Activated CD4-positive, alpha-beta T cell treated with anti-CD3 and anti-CD28 coated beads, Interleukin-2, amount 50 U/mL, for 1 hour (primary cell): ENCODE measurements around the gene KPNA1.
"Not testable (repeated sequence)": the region's sequence is repeated elsewhere in the genome, so short reads cannot be mapped to it uniquely, and the experiment has no call there.

ENCODE experiments used
- DNase-seq: peaks from one replicate; pipeline ENCODE4 v3.0.0-alpha.2; 2020

The KPNA1 gene

DNA sequence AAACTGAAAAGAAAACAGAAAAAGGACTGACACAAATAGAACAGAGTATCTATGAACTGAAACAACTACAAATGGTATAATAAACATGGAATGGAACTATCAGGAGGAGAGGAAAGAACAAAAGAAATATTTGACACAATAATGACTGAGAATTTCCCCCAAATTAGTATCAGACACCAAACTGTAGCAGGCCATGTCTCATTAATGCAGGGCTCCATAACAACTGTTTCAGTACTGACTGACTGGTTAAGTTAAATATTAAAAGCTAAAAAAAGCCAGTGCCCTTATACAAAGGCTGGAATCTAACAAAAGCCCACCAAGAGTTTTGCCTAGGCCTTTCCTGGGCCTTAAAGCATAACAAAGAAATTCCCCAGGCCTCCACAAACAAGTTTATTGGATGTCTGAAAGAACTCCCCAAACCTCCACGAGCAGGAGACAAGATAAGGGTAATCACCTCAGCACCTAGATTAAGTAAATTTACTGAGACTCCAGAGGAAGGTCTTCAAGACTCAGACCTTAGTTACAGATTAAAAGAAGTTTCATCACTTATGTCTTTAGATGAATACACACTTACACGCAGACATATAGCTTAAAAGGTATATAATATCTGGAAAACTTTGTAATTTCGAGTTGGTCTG lies 45.7 kb downstream of the KPNA1 start:
- DNase-seq = no peak

DNA sequence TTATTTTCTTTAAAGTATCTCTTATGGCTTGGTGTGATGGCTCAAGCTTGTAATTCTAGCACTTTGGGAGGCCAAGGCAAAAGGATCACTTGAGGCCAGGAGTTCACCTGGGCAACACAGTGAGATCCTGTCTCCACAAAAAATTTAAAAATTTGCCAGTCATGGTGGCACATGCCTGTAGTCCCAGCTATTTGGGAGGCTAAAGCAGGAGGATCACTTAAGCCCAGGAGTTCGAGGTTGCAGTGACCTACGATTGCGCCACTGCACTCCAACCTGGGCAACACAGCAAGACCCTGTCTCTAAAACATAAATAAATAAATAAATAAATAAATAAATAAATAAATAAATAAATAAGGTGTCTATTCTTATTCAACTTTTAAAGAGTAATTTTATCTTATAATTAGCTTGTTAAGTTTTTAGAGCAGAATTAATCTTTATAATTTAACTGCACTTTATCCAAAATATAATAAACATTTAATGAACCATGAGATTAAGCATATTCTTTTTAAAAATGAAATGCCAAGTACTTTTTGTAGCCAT lies 48.0 kb downstream of the KPNA1 start:
- DNase-seq = no peak

DNA sequence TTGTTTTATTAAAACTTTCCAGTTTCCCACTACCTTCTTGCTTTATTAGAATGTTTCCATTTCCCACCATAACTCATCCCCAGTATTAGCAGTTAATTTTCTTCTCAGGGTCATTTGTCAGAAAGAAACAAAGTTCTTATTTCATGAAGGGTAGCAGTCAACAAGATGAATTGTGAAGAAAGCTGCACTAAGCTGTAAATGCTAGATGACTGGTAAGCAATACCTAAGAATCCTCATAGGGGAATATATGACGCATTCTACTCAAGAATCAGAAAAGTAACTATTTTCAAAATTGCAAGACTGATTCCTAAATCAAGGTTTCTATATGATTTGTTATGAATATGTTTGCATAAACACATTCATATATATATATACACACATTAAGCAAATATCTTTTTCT lies 50.1 kb downstream of the KPNA1 start:
- DNase-seq = no peak

DNA sequence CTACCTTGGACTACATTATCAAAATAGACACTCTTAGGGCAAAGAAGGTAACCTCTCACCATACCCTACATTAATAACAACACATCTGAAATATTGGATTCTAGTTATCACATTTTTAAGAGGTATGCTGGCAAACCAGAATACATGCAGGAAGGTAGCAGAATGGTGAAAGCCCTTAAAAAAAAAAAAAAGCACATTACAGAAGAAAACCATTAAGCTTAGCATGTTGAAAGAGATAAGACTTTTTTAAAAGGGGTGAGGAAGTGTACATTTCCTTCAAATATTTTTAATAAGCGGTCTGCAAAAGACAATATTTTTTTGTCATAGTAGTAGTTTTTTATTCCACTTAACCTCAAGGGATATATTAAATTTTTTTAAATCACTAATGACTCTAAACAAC lies 52.3 kb downstream of the KPNA1 start:
- no peak for DNase-seq

DNA sequence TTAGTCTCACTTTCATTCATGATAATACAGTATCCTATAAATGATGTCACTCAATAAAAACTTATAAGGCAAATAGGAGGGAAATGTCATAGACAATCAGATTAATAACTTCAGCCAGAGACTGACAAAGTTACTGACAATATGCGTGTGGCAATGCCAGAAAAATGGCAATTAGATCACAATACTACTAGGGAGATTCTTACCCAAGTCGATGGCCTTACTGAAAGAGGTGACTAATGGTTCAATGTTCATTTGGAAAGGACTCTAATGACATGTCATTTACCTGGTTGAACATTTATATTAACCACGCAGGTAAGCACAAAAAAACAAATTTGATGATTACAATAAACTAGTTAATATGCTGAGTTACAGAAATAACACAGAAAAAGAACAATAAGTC lies 52.9 kb downstream of the KPNA1 start:
- no peak for DNase-seq

DNA sequence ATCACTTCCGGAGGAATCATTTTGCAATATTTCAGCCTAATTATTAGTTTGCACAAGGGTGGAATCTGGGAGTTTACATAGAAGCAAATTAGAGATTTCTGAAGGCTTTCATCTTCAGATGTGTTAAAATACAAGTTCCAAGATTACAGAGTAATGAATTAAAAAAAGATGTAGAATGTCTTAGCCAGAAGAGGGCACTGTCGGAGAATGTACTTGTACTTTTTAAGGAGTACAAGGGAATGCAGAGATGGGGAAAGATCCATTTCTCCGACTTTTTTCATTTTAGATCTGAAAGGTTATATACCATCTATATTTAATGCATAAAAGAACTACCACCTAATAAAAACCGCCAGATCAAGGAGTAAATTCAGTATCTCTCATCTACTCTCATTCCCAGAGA lies 55.7 kb downstream of the KPNA1 start:
- no peak for DNase-seq

DNA sequence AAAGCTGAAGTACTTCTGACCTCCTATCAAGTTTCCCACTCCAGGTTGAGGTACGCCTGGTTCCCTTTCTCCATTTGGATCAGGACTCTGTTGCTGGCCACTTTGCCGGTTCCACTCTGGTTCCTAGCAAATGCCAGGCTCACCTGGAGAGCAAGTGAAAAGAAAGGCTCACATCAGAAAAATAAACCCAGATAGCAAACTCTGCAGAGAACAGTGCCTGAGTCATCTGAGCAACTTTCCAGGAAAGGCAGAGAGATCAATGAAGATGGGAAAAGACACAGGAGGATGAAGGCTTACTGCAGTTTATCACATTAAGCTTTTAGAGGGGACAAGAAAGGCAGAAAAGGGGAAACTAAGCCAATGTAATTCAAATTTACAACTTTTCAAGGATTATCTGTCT lies 57.0 kb downstream of the KPNA1 start:
- no peak for DNase-seq

DNA sequence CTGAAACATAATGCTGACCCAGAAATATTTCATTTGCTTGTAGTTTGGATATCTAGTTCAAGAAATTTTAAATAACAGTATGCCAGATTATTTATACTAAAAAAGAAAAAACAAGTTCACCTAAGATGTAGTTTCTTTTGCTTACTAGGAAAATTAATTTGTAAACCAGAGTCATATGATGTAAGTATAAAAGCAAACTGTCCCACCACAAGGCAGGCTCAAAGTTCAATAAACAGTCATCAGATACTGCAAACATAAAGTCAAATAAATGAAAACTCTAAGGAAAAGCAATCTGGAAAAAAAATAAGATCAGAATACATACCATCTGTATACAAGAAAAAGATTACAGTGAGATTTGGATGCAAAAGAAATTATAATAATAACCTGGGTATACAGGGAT lies 58.7 kb downstream of the KPNA1 start:
- no peak for DNase-seq

DNA sequence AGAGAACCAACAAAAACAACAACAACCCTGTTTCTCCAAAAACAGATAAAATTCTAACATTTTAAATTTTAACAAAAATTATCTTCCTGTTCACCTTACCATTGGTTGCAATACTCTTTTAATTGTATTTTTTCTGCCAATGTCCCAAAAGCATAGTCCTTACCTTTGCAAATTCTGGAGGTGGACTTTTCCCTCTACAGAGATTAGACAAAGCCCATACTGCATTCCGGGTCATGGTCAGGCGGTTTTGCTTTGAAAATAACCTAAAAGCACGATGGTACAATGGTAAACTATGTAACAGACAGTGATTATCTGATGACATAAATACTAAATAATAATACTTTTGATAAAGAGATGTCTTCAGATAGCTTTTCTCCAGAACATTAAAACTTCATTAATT lies 63.4 kb downstream of the KPNA1 start:
- DNase-seq = no peak

DNA sequence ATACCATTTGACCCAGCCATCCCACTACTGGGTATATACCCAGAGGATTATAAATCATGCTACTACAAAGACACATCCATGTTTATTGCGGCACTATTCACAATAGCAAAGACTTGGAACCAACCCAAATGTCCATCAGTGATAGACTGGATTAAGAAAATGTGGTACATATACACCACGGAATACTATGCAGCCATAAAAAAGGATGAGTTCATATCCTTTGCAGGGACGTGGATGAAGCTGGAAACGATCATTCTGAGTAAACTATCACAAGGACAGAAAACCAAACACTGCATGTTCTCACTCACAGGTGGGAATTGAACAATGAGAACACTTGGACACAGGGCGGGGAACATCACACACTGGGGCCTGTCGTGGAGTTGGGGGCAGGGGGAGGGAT lies 66.5 kb downstream of the KPNA1 start:
- not testable (repeated sequence) for DNase-seq

DNA sequence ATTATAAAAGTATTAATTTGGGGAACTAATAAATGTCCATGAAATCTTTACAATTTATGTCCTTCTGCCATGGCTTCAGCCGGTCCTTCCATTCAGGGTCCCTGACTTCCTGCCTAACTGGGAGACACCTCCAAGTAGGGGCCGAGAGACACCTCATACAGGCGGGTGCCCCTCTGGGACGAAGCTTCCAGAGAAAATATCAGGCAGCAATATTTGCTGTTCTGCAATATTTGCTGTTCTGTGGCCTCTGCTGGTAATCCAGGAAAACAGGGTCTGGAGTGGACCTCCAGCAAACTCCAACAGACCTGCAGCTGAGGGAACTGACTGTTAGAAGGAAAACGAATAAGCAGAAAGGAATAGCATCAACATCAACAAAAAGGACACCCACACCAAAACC lies 70.2 kb downstream of the KPNA1 start:
- not testable (repeated sequence) for DNase-seq

DNA sequence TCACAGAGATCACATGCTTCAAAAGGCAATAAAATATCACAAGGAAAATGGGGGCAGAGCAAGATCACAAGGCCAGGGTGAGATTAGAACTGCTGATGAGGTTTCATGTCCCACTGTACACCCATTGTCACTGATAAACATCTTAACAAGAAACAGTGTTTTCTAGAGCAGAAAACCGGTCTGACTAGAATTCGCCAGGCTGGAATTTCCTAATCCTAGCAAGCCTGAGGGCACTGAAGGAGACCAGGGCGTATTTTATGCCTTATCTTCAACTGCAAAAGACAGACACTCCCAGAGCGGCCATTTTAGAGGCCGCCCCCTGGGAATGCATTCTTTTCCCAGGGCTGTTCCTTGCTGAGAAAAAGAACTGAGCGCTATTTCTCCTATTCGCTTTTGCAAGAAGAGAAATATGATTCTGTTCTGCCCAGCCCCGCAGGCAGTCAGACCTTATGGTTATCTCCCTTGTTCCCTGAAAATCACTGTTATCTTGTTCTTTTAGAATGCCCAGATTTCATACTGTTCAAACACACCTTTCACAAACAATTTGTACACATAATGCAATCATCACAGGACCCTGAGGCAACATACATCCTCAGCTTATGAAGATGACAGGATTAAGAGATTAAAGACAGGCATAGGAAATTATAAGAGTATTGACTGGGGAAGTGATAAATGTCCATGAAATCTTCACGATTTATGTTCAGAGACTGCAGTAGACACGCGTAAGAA lies 70.8 kb downstream of the KPNA1 start:
- not testable (repeated sequence) for DNase-seq

DNA sequence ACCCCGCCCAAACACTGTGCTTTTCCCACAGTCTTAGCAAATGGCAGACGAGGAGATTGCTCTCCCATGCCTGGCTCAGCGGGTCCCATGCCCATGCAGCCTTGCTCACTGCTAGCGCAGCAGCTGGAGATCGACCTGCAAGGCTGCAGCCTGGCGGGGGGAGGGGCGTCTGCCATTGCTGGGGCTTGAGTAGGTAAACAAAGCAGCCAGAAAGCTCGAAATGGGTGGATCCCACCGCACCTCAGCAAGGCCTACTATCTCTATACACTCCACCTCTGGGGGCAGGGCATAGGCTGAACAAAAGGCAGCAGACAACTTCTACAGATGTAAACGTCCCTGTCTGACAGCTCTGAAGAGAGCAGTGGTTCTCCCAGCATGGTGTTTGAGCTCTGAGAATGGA lies 71.6 kb downstream of the KPNA1 start:
- DNase-seq = no peak

DNA sequence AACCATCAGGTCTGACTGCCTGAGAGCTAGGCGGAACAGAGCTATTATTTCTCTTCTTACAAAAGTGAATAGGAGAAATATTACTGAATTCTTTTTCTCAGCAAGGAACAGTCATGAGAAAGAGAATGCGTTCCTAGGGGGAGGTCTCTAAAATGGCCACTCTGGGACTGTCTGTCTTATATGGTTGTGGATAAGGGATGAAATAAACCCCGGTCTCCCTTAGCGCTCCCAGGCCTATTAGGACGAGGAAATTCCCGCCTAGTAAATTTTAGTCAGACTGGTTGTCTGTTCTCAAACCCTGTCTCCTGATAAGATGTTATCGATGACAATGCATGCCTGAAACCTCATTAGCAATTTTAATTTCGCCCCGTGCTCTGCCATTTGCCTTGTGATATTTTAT lies 78.8 kb downstream of the KPNA1 start:
- no peak for DNase-seq

DNA sequence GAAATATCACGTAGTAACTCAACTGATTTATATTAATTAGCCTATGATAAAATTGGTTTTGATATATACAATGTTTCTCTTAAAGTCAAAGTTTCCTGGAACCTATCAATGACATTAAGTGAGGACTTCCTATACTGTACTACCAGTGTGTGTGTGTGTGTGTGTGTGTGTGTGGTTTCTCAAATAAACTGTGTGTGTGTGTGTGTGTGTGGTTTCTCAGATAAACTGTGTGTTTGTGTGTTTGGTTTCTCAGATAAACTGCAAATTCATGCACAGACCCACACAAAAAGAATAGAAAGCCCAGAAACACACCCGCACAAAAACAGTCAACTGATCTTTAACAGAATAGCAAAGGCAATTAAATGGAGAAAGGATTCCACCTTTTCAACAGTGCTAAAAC lies 84.4 kb downstream of the KPNA1 start:
- DNase-seq = no peak

DNA sequence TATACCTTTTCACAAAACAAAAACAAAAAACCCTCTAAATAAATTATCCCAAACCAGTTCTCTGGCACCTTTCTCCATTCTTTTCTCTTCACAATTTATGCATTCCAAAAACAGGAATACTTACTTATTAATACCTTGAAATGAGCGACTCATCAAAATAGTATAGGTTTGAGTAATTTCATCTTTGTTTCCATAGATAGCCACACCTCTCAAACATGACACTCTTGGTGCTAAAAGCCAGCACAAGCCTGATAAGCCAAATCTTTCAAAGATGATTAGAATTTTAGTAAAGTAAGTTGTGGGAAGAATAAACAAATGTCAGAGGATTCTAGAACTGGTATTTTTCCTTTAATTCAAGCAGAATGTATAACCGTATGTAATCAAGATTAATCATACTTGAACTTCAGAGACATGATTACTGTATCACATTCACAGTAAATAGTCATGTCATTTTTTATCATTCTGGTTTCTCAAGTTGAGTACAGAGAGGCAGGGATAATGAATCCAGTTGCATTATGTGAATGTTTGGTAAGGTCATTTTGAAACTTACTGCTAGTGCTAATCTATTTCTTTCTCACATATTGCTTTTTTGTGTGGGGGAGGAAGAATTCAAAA lies 86.8 kb downstream of the KPNA1 start:
- DNase-seq = no peak

DNA sequence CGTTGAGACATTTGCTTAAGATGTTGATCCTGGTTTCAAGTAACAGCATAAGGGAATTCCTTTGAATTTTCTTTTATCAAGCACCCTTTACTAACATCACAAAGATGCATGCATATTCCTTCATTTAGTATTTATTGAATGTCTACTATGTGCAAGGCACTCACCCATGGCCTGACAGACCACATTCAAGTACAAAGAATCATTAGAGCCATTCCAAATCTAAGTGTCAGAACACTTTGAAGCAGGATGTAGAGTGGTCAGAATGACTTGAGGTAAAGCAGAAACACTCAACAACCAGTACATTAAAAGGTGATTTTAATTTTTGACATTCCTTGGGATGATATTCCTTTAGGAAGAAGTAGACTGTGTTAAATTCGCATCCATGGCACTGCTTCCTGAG lies 92.9 kb downstream of the KPNA1 start:
- DNase-seq = no peak

DNA sequence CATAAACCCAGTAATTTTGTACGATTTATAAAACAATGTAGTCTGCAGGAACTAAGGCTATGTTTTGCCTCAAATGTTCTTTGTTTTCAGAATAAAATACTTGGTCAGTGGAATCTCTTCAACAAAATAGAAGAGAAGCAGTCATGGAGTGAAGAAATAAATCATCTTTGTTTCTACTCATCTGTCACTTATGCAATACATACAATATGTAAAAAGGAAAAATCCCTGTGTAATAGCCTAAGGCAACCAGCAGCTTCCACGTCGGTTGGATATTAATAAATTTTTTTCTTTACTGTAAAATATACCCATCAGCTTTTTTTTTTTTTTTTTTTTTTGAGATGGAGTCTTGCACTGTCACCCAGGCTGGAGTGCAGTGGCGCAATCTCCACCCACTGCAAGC lies 93.6 kb downstream of the KPNA1 start:
- DNase-seq = no peak

DNA sequence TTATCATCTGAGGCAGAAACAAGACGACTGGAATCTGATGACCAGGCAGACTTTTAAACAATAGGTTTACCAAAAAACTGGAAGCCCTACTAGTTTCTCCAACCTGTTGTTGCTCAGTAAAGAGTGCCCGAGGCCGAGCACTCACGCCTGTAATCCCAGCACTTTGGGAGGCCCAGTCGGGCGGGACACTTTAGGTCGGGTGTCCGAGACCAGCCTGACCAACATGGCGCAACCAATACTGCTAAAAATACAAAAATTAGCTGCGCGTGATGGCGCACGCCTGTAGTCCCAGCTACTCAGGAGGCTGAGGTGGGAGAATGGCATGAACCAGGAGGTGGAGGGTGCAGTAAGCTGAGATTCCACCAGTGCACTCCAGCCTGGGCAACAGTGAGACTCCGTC lies 97.8 kb downstream of the KPNA1 start:
- no peak for DNase-seq

DNA sequence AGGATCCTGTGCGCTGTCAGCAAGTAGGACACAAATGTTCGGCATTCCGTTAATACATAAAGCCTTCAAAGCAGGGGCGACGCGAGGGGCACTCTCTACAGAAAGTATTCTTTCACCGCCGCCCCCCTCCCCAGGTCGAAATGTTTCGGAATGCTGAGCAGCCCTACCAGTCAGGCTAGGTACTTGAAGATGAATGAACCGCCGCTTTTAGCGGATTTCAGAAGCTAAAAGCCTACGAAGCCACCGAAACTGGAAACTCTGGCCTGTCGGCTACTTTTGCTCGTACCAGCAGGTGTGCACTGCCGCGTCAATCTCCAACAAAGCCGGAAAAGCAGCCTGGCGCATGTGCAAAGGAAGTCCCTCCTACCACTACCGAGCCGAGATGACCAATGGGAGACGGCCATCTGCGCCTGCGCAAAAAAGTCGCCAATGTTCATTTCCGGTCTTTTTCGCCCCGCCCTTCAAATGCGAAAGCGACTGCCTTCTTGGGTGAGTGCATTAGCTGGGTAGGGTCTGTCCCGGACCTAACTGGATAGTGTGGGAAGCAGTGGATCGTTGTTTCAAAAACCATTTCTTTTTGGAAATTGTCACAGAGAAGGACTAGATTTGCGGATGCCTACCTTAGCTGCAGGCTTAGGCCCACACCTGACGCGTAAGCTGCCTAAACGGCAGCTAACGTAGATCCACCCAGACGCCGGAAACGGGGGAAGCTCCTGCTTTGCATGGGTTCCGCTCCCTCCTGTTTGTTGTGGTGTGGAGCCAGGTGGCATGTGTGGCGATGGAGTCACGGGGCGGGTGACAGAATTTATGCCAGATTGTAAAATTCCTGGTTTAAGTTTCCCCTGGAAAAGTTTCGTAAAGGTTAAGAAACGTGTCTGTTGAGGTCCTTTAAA lies 98.7 kb downstream of the KPNA1 start, which contains the start of gene WDR5B:
Gene WDR5B (minus strand): TSS at position 301 of the 893 bp plus-strand sequence. CDS start 534 bp downstream, outside the sequence.
- peak; percentile 99 for DNase-seq

DNA sequence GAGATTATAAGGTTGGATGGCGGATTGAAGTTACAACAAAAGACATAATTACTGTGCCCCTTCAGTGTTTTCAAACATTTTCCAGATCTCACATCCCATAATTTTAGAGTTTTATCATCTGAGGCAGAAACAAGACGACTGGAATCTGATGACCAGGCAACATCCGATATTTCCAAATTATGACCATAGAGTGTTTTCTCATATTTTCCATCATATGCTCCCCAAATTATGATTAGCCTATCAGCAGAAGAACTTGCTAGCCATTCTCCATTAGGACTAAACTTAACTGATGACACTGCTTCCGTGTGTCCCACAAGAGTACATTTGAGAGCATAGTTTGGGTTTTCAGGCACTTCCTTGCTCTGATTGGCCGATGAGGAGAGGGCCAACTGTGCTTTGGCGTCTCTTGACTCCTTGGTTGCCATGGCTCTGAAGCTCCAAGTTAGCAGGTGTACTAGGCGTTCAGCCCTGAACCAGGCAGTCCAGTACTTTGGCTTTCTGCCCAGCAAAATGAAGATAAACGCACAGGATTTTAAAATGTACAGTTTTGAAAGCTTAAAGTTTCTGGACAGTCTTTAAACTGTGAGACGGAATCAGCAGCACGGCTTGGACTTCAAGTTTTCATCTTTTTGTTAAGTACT lies 99.5 kb downstream of the KPNA1 start:
- peak; percentile 42 for DNase-seq

DNA sequence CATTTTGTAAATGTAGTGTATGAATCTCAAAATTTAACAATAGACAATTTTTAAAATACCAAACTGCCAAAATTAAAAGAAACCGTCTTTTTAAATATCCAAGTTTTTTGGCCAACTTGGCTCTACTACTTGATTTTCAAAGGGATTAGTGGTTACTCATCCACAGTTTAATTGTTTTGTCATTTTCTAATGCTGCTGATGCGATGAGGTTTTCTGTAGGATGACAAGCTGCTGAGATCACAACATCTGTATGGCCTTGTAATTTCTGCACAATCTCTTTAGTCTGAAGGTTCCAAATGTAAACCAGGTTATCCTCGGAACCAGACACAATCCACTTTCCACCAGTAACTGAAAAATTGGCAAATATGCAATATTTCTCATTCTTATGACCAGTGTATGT lies 100.3 kb downstream of the KPNA1 start:
- DNase-seq = no peak

DNA sequence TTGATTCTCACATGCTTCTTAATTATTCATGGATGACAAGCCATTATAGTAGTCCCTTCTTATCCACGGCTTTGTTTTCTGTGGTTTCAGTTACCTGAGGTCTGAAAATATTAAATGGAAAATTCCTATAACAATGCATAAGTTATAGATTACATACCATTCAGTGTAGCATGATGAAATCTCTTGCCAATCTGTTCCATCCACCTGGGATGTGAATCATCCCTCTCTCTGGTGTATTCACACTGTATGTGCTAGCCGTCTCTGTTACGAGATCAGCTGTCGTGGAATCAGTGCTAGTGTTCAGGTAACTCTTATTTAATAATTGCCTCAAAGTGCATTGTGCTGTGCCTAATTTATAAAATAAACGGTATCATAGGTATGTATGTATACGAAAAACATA lies 104.1 kb downstream of the KPNA1 start:
- no peak for DNase-seq
